Heart left ventricle (tissue), 13 donors: ENCODE measurements around the gene FYN.

Experiments
- POLR2A ChIP-seq, 2 donors: fragments of 450-650 bp; IDR thresholded peaks; one replicate each; pipeline ENCODE4 v1.6.1; 2017; ENCODE audit warnings: antibody characterized with exemption in 2 of 2, mild to moderate bottlenecking in 2 of 2, moderate library complexity in 2 of 2
- TF ChIP-seq, protein P1 (sequence below), 12 donors: fragments of 200-600 bp; sonication (generic) in 4 of 12; IDR thresholded peaks; one replicate each; pipeline versions ENCODE4 v1.5.0 to v1.8.0; 2018 to 2022; ENCODE audit warnings: antibody characterized with exemption in 12 of 12, mild to moderate bottlenecking in 5 of 12
- donor health status: ischemic (EF 13 %, LVEDD 7.1; RV severe dilation, severe dysfunction).
- donor health status: DM: no; HTN: yes; CAD: no.
- donor health status: DM: no; HTN: no; CAD: no.
- donor health status: ischemic (EF 25% LVEDD 6.9; RV normal size, moderate dysfunction).
- donor health status: ischemic (EF 25% LVEDD 5.7; RV mildly dilated, moderate dysfunction).
- donor health status: ischemic (EF 35%, LVEDD 5.7; RV mildly dilated, moderate dysfunction).
- donor health status: nonischemic (EF 11% LVEDD 7.7; RV severe dilation, severe dysfunction).
- donor health status: DM: yes; HTN: yes; CAD: no.
- donor health status: PGD.
- donor health status: ischemic (EF 29% LVEDD 5.4; RV normal size, mild dysfunction).
- donor health status: nonischemic (EF 23%, LVEDD 6.1; RV moderate dilation, normal function).

GRCh38 chr6:111743862-111744692, 129.2 kb downstream of the FYN start:
- TF ChIP-seq, protein P1, sequence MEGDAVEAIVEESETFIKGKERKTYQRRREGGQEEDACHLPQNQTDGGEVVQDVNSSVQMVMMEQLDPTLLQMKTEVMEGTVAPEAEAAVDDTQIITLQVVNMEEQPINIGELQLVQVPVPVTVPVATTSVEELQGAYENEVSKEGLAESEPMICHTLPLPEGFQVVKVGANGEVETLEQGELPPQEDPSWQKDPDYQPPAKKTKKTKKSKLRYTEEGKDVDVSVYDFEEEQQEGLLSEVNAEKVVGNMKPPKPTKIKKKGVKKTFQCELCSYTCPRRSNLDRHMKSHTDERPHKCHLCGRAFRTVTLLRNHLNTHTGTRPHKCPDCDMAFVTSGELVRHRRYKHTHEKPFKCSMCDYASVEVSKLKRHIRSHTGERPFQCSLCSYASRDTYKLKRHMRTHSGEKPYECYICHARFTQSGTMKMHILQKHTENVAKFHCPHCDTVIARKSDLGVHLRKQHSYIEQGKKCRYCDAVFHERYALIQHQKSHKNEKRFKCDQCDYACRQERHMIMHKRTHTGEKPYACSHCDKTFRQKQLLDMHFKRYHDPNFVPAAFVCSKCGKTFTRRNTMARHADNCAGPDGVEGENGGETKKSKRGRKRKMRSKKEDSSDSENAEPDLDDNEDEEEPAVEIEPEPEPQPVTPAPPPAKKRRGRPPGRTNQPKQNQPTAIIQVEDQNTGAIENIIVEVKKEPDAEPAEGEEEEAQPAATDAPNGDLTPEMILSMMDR (IDR thresholded peaks at IDR 0.05) = no peak
- no peak for TF ChIP-seq POLR2A (IDR thresholded peaks at IDR 0.05)
